Measurements from ENCODE around the gene RRH. TPM values are rescaled to one million over a fixed set of nuclear protein-coding genes. Genes with fewer than 3 reads are reported as not detected.

Gene RRH
- total and polyA plus RNA-seq, 2 of the 13 experiments (the other 11 are each of a cell fraction or from before 2014, with no cell fraction given): 0.07 to 0.17 TPM

- TF ChIP-seq SP5 (CRISPR knock-in tag; IDR thresholded peaks at IDR 0.05; ENCODE audit: borderline replicate concordance, low read depth): peak; percentile 59; the same call in 1 of the 2 replicates
- TF ChIP-seq RFX5 (IDR thresholded peaks at IDR 0.05; ENCODE audit: low read depth, low read length): peak; percentile 65
- peak; percentile 62; the same call in 1 of the 2 replicates for TF ChIP-seq ZNF563 (CRISPR knock-in tag; IDR thresholded peaks at IDR 0.05)
- peak; percentile 15; the same call in 1 of the 2 replicates for TF ChIP-seq RAD51 (IDR thresholded peaks at IDR 0.05; ENCODE audit: borderline replicate concordance)
- TF ChIP-seq MXD3 (CRISPR knock-in tag; IDR thresholded peaks at IDR 0.05): peak; percentile 90; the same call in 1 of the 2 replicates
- no peak for TF ChIP-seq MLXIP (CRISPR knock-in tag; IDR thresholded peaks at IDR 0.05; ENCODE audit: borderline replicate concordance)
- no peak for TF ChIP-seq SMYD3 (CRISPR knock-in tag; IDR thresholded peaks at IDR 0.05)
- TF ChIP-seq, protein P1, sequence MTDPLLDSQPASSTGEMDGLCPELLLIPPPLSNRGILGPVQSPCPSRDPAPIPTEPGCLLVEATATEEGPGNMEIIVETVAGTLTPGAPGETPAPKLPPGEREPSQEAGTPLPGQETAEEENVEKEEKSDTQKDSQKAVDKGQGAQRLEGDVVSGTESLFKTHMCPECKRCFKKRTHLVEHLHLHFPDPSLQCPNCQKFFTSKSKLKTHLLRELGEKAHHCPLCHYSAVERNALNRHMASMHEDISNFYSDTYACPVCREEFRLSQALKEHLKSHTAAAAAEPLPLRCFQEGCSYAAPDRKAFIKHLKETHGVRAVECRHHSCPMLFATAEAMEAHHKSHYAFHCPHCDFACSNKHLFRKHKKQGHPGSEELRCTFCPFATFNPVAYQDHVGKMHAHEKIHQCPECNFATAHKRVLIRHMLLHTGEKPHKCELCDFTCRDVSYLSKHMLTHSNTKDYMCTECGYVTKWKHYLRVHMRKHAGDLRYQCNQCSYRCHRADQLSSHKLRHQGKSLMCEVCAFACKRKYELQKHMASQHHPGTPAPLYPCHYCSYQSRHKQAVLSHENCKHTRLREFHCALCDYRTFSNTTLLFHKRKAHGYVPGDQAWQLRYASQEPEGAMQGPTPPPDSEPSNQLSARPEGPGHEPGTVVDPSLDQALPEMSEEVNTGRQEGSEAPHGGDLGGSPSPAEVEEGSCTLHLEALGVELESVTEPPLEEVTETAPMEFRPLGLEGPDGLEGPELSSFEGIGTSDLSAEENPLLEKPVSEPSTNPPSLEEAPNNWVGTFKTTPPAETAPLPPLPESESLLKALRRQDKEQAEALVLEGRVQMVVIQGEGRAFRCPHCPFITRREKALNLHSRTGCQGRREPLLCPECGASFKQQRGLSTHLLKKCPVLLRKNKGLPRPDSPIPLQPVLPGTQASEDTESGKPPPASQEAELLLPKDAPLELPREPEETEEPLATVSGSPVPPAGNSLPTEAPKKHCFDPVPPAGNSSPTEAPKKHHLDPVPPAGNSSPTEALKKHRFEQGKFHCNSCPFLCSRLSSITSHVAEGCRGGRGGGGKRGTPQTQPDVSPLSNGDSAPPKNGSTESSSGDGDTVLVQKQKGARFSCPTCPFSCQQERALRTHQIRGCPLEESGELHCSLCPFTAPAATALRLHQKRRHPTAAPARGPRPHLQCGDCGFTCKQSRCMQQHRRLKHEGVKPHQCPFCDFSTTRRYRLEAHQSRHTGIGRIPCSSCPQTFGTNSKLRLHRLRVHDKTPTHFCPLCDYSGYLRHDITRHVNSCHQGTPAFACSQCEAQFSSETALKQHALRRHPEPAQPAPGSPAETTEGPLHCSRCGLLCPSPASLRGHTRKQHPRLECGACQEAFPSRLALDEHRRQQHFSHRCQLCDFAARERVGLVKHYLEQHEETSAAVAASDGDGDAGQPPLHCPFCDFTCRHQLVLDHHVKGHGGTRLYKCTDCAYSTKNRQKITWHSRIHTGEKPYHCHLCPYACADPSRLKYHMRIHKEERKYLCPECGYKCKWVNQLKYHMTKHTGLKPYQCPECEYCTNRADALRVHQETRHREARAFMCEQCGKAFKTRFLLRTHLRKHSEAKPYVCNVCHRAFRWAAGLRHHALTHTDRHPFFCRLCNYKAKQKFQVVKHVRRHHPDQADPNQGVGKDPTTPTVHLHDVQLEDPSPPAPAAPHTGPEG (CRISPR knock-in tag; IDR thresholded peaks at IDR 0.05): peak; percentile 74; the same call in 1 of the 2 replicates
- 0 out of 2 replicates have a peak, but pooled peaks have one; percentile 44 for TF ChIP-seq ZNF878 (CRISPR knock-in tag; IDR thresholded peaks at IDR 0.05)
- TF ChIP-seq ZSCAN21 (CRISPR knock-in tag; IDR thresholded peaks at IDR 0.05; ENCODE audit: borderline replicate concordance): peak; percentile 39; the same call in 1 of the 2 replicates
- peak; percentile 75; the same call in 1 of the 2 replicates for TF ChIP-seq BRD4 (CRISPR knock-in tag; IDR thresholded peaks at IDR 0.05)
- TF ChIP-seq KLF13 (CRISPR knock-in tag; IDR thresholded peaks at IDR 0.05): no peak
- TF ChIP-seq ZNF850 (CRISPR knock-in tag; conservative IDR thresholded peaks at IDR 0.05): no peak
- 0 out of 2 replicates have a peak, but pooled peaks have one; percentile 53 for TF ChIP-seq BATF2 (CRISPR knock-in tag; IDR thresholded peaks at IDR 0.05)
Measured at GRCh38 chr4:109815151-109816081, 12.4 kb upstream of the RRH start, which contains the start of gene GAR1 (continued).
